ENCODE measurements around the gene RHOV.

DNA sequence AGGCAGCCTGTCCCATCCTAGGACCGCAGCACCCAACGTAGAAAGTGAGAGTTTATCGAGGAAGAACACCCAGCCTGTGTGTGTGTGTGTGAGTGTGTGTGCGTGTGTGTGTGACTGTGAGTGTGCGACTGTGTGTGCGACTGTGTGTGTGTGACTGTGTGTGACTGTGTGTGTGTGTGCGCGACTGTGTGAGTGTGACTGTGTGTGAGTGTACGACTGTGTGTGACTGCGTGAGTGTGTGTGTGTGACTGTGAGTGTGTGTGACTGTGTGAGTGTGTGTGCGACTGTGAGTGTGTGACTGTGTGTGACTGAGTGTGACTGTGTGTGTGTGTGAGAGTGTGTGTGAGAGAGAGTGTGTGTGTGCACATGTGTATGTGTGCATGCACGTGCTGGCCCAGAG lies 40.0 kb upstream of the RHOV start:
- TF ChIP-seq EZH2phosphoT487 (IDR thresholded peaks at IDR 0.05; ENCODE audit: insufficient read depth, low read depth), result no peak
- no peak for TF ChIP-seq EZH2 (IDR thresholded peaks at IDR 0.05; ENCODE audit: insufficient read depth, poor library complexity, severe bottlenecking)

All from GM23248 (cell line).